ENCODE measurements around the gene TMEM37. TPM values are rescaled to one million over a fixed set of nuclear protein-coding genes. Genes with fewer than 3 reads are reported as not detected.

Gene TMEM37
- total RNA-seq, 1 donor from 2014 or later = 0.13 TPM

GRCh38 chr2:119432851-119433522, 1.3 kb downstream of the TMEM37 start:
- DNase-seq (ENCODE audit: low read depth in 2 of 2) = no peak

- no peak for DNase-seq (ENCODE audit: low read depth in 2 of 2)
Observed at GRCh38 chr2:119433636-119434327, 2.1 kb downstream of the TMEM37 start.

GRCh38 chr2:119434664-119435063, 3.0 kb downstream of the TMEM37 start:
- DNase-seq (ENCODE audit: low read depth in 2 of 2) = no peak

GRCh38 chr2:119435081-119435952, 3.7 kb downstream of the TMEM37 start:
- DNase-seq (ENCODE audit: low read depth in 2 of 2) = no peak

GRCh38 chr2:119435953-119436297, 4.3 kb downstream of the TMEM37 start:
- DNase-seq (ENCODE audit: low read depth in 2 of 2) = no peak

GRCh38 chr2:119436993-119437772, 5.5 kb downstream of the TMEM37 start:
- no peak for DNase-seq (ENCODE audit: low read depth in 2 of 2)

GRCh38 chr2:119438128-119438656, 6.5 kb downstream of the TMEM37 start:
- DNase-seq (ENCODE audit: low read depth in 2 of 2) = no peak

- DNase-seq (ENCODE audit: low read depth in 2 of 2) = no peak
Observed at GRCh38 chr2:119438726-119439284, 7.2 kb downstream of the TMEM37 start.

- DNase-seq (ENCODE audit: low read depth in 2 of 2) = no peak
Observed at GRCh38 chr2:119439574-119440500, 8.2 kb downstream of the TMEM37 start.

GRCh38 chr2:119440501-119440870, 8.8 kb downstream of the TMEM37 start:
- no peak for DNase-seq (ENCODE audit: low read depth in 2 of 2)

- DNase-seq (ENCODE audit: low read depth in 2 of 2) = no peak
Observed at GRCh38 chr2:119440873-119441272, 9.2 kb downstream of the TMEM37 start.

GRCh38 chr2:119441376-119442225, 9.9 kb downstream of the TMEM37 start:
- DNase-seq (ENCODE audit: low read depth in 2 of 2) = no peak

- DNase-seq (ENCODE audit: low read depth in 2 of 2) = no peak
Observed at GRCh38 chr2:119442226-119442619, 10.6 kb downstream of the TMEM37 start.

- no peak for DNase-seq (ENCODE audit: low read depth in 2 of 2)
Observed at GRCh38 chr2:119442850-119443249, 11.2 kb downstream of the TMEM37 start.

GRCh38 chr2:119446037-119446436, 14.4 kb downstream of the TMEM37 start:
- no peak for DNase-seq (ENCODE audit: low read depth in 2 of 2)

GRCh38 chr2:119448427-119449141, 16.9 kb downstream of the TMEM37 start:
- DNase-seq (ENCODE audit: low read depth in 2 of 2) = no peak

GRCh38 chr2:119449521-119449920, 17.9 kb downstream of the TMEM37 start:
- no peak for DNase-seq (ENCODE audit: low read depth in 2 of 2)

GRCh38 chr2:119451336-119452050, 19.8 kb downstream of the TMEM37 start:
- DNase-seq (ENCODE audit: low read depth in 2 of 2) = no peak

Data from dermis microvascular lymphatic vessel endothelial cell (primary cell).